GM12891 (cell line): ENCODE measurements around the gene PPIP5K1.
"Not testable (repeated sequence)": the region's sequence is repeated elsewhere in the genome, so short reads cannot be mapped to it uniquely, and the experiment has no call there.

Experiments used
- POLR2A ChIP-seq: IDR thresholded peaks from 2 replicates; pipeline ENCODE4 v1.6.1; 2011; ENCODE audit warnings: low read depth, low read length, control low read depth
- POLR2AphosphoS5 ChIP-seq: IDR thresholded peaks from 2 replicates; pipeline ENCODE4 v1.6.1; 2011; ENCODE audit warnings: low read depth, low read length, control low read depth
- POU2F2 ChIP-seq: IDR thresholded peaks from 2 replicates; pipeline ENCODE4 v1.6.1; 2011; ENCODE audit warnings: low read depth, mild to moderate bottlenecking, control low read depth, low read length, moderate library complexity
- SPI1 ChIP-seq: IDR thresholded peaks from 2 replicates; pipeline ENCODE4 v1.6.1; 2011; ENCODE audit warnings: low read depth, low read length, control low read depth

DNA sequence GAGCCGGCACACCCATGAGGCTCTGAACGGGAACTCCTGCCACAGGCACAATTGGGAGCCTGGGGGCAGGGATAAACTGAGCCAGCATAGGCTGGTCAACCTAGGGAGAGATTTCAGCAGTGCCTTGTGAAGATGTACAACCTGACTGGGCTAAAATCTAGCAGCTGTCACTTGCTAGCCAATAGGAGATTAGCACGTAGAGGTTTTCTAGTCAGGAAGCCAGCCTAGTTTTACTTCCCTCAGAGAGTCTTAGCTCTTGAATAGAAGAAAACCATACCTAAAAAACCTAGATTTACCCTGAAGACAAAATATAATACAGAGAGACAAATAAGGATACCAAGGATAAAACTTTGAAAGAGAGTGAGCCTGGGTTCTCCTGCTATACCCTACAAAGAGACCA lies 27.3 kb downstream of the PPIP5K1 start:
- not testable (repeated sequence) for TF ChIP-seq POLR2A, POU2F2, POLR2AphosphoS5, SPI1
